RKO (cell line): Measurements from ENCODE around the gene CIROP.

Experiments used
- DNase-seq: peaks from one replicate; pipeline ENCODE4 v3.0.0-alpha.2; 2016; ENCODE audit warnings: low spot score

CIROP gene

GRCh38 chr14:23051141-23052057 is 53.4 kb downstream of the CIROP start:
- no peak for DNase-seq
